NCI-H1048 (cell line): Measurements from ENCODE around the gene VENTX.

Source experiments
- DNase-seq: peaks from one replicate; lab custom pipeline; 2025; lab: John Stamatoyannopoulos, UW

Gene VENTX

DNA sequence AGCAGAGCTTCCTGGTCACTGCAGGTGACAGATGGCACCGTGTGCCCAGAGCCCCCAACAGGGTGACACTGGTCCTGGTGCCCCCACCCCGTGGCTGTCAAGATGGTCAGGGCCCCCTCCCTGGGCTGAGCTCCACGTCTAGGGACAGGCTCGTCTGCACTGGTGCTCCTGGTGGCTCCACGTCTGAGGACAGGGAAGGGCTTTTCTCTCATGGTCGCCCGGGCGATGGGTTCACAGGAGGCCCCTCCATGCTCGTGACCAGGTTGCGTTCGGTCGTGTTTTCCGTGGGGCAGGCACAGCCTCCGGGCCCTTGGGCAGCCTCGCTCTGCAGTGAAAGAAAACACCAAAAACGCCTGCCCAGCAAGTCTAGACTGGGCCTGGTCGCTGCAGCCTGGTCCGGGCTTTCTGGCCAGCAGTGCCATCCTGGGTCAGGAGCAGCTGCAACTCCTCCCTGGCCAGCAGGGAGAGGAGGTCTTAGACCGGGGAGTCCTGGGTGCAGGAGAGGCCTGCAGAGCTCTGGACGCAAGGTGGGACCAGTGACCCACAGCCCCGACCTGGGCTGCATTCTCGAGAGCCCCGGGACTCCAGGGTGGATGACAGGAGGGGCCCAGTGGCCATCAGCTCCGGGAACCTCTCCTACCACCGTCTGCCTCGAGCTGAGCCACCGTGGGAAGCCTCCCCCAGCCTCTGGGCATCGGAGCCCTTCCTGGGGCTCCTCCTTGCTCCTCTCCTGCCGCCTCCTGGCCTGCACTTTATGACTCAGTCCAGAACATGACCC lies 35.5 kb upstream of the VENTX start:
- no peak for DNase-seq

GRCh38 chr10:133202778-133203651 lies 34.6 kb upstream of the VENTX start:
- DNase-seq: no peak

GRCh38 chr10:133203652-133204195 lies 33.9 kb upstream of the VENTX start:
- no peak for DNase-seq

DNA sequence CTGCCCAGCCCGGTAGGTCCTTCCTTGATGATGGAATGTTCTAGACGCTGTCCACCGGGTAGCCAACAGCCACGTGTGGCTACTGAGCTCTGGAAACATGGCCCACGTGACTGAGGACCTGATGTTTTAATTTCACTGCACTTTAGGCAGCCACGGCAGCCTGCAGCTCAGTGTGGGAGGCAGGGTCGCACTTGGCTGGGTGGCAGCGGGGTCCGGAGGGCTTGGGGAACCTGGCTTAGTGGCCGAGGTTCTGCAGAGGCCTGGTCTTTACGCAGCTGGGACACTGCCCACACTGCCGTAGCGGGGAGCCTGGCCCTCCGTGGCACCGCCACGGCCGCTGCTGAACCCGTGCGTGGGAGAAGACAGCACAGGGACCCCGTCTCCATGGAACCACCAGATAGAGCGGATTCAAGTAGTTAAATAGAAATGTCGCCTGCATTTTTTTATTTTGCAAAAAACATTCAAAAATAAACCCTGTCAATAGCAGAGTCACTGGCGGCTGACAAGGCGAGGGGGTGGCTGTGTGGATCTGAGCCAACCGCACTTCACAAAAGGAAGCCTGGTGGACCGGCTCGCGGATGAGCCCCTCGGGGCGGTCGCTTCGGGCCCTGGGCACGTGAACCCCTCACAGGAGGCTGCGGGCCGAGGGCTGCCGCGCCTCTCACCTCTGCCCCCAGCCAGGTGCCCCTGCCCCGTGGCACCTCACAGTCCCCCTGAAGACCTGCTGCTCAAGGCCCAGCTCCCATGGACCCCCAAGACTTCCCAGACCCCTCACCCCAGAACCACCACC lies 33.2 kb upstream of the VENTX start:
- DNase-seq: no peak

GRCh38 chr10:133205146-133205545 lies 32.5 kb upstream of the VENTX start:
- DNase-seq: no peak

DNA sequence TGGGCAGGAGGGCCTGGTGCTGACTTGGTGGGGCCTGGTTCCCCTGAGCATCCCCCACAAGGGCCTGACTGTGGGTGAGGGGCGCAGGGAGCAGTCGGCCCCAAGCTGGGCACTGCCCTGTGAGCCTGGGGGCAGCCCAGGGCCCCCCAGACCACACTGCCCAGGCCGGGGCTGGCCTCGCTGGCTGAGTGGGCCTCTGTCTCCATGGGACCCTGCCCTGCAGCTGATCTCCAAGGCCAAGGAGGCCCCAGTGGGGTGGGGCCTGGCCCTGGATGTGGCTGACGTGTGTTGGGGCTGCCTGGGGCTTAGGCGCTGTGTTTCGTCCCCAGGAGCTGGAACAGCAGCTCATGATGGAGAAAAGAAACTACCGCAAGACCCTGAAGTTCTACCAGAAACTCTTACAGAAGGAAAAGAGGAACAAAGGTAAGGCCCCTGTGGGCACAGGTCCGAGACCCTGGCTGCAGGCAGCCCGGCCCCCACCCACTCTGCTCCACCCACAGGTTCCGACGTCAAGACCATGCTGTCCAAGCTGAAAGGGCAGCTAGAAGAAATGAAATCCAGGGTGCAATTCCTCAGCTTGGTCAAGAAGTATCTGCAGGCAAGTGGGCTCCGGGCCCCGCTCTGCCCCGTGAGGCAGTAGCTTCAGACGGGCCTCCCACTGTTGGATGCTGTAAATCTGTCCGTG lies 31.2 kb upstream of the VENTX start:
- DNase-seq: no peak

GRCh38 chr10:133207041-133207600 lies 30.5 kb upstream of the VENTX start:
- DNase-seq: no peak

- DNase-seq: no peak
Measured at GRCh38 chr10:133207627-133208026, 30.0 kb upstream of the VENTX start.

- DNase-seq: no peak
Measured at GRCh38 chr10:133208466-133208865, 29.2 kb upstream of the VENTX start.

GRCh38 chr10:133209117-133209516 lies 28.5 kb upstream of the VENTX start:
- DNase-seq: no peak

GRCh38 chr10:133209641-133210040 lies 28.0 kb upstream of the VENTX start:
- DNase-seq: no peak

DNA sequence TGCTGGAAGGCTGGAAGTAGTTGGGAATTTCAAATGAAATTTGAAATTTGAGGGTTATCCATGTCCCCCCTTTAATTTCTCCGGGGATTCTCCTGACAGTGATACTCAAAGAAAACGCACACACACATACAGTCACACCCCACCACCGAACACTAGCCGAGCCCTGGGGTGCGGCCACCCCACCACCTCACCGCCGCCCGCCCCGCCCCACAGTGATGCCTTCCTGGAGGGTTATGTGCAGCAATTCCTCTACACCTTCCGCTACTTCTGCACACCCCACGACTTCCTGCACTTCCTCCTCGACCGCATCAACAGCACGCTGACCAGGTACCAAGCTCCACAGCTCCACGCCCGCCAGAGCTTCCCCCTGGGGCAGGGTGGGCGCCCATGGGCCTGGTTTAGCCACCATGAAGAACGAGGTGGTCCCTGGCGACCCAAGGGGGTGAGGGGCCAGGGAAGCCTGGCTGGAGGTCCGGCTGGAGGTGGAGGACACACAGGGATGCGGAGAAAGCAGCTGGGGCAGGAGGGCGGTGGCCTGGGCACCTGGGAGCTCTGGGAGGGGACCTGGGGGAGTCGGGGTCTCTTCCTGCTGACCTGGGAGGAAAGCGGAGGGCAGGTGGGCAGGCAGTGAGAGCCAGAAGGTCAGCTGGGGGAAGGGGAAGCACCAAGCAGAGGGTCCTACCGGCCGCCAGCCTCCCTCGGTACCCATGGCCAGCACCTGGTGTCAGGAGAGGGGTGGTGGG lies 27.1 kb upstream of the VENTX start:
- no peak for DNase-seq

DNA sequence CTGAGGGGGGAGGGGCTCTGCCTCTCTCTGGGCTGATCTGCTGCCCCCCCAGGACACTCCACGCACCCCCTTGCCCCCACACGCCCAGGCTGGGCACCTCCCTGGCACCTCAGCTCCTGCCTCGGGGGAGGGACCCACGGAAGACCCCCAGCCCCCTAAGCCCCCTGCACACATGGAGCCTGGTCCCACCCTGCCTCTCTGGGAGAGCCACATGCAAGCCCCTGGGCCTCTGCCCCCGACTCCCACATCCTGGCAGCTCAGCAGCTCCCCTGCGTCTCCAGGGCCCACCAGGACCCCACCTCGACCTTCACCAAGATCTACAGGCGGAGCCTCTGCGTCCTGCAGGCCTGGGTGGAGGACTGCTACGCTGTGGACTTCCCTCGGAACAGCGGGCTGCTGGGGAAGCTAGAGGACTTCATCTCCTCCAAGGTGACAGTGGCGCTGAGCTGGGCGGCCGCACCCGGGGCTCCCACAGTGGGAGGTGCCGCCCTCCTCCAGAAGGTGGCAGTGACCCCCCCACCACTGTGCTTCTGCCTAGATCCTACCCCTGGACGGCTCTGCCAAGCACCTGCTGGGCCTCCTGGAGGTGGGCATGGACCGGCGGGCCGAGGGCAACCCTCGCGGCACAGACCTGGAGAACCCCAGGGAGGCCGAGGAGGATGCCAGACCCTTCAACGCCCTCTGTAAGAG lies 26.4 kb upstream of the VENTX start:
- DNase-seq: no peak

DNA sequence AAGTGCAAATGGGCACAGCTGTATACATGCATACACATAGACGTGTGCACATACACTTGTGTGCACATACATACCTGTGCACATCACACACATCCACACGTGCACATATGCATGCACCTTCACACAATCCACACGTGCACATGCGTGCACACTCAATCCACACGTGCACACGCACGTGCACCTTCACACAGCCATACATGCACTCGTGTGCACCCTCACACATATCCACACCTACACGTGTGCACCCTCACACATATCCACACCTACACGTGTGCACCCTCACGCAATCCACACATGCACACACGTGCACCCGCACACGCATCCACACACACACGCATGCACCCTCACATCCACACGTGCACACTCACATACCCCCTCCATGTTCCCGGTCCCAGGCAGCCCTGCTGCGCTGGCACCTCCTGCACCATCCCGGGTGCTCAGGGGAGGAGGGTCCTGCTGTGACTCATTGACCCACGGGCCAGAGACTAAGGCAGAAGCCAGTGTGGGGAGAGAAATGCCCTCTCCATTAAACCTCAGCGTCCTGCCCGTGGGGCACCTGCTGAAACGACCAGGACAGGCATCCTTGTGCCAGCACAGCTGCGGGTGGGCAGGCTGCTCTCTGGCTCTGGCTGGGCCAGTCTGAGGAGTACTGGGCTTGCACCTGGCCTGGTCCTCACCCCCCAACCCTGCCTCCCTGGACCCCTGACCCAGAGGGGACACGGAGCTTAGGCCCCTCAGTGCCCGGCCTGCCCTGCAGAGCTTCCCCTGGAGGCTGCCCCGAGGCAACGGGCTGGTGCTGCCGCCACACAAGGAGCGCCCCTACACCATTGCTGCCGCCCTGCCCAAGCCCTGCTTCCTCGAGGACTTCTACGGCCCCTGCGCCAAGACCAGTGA lies 25.4 kb upstream of the VENTX start:
- DNase-seq: no peak

DNA sequence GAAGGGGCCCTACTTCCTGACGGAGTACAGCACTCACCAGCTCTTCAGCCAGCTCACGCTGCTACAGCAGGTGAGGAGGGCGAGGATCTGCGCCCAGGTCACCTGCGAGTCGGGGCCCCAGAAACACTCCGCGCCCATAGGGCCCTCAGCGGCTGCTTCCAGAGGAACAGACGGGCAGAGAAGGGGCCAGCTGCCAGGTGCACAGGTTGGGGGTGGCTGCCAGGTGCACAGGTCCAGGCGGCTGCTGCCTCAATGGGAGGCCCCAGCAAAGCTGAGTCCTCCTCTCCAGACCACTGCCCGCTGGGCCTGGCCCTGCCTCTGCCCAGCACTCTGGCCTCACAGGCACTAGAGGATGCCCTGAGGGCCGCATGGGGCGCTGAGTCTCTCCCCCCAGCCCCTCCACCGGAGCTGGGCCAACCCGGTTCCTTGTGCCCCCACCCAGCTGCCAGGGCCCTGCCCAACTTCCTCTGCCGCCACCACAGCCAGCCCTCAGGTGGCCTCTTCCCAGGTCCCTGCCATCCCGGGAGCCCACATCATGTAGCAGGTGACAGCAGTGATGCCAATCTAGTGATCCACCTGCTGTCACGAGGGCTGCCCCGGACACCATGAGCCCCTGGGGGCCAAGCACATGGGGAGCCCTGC lies 24.7 kb upstream of the VENTX start:
- DNase-seq: no peak

GRCh38 chr10:133213641-133214467 lies 23.8 kb upstream of the VENTX start:
- DNase-seq: no peak
